ENCODE measurements around the gene DGLUCY.

The DGLUCY gene

GRCh38 chr14:91256661-91257060 is 142.8 kb downstream of the DGLUCY start:
- peaks cover 0 to 2% (median 0%) of the 10 kb centered on the region in 5 donors for H3K9me3 ChIP-seq (ENCODE audit: control insufficient read depth in 5 of 5, low read length in 5 of 5)
- H3K9ac ChIP-seq (ENCODE audit: low read length in 5 of 5), result no peak overlapping the region
- peaks cover 0 to 5% (median 0%) of the 10 kb centered on the region in 5 donors for H3K27me3 ChIP-seq (ENCODE audit: control insufficient read depth in 5 of 5, insufficient read depth in 4 of 5, low read length in 5 of 5)
- H3K4me3 ChIP-seq (ENCODE audit: low read depth in 1 of 5, low read length in 5 of 5), result no peak overlapping the region
- no peak overlapping the region for H3K27ac ChIP-seq (ENCODE audit: low read depth, low read length)
- H3K36me3 ChIP-seq (ENCODE audit: control insufficient read depth in 5 of 5, insufficient read depth in 5 of 5, low read length in 5 of 5), result no peaks in the 10 kb centered on the region
- peaks cover 1 to 18% (median 12%) of the 10 kb centered on the region in 5 donors for H3K4me1 ChIP-seq (ENCODE audit: control insufficient read depth in 5 of 5, insufficient read depth in 5 of 5, low read length in 5 of 5)

- H3K4me3 ChIP-seq (ENCODE audit: low read depth in 1 of 5, low read length in 5 of 5), result no peak overlapping the region
- no peaks in the 10 kb centered on the region for H3K36me3 ChIP-seq (ENCODE audit: control insufficient read depth in 5 of 5, insufficient read depth in 5 of 5, low read length in 5 of 5)
- H3K9me3 ChIP-seq (ENCODE audit: control insufficient read depth in 5 of 5, low read length in 5 of 5), result peaks cover 0 to 2% (median 0%) of the 10 kb centered on the region in 5 donors
- peaks cover 1 to 18% (median 12%) of the 10 kb centered on the region in 5 donors for H3K4me1 ChIP-seq (ENCODE audit: control insufficient read depth in 5 of 5, insufficient read depth in 5 of 5, low read length in 5 of 5)
- no peak overlapping the region for H3K27ac ChIP-seq (ENCODE audit: low read depth, low read length)
- H3K27me3 ChIP-seq (ENCODE audit: control insufficient read depth in 5 of 5, insufficient read depth in 4 of 5, low read length in 5 of 5), result peaks cover 0 to 5% (median 2%) of the 10 kb centered on the region in 5 donors
- H3K9ac ChIP-seq (ENCODE audit: low read length in 5 of 5), result no peak overlapping the region
Measured at GRCh38 chr14:91257328-91258010, 143.6 kb downstream of the DGLUCY start.

- no peak overlapping the region for H3K4me3 ChIP-seq (ENCODE audit: low read depth in 1 of 5, low read length in 5 of 5)
- H3K27ac ChIP-seq (ENCODE audit: low read depth, low read length), result no peak overlapping the region
- peaks cover 0 to 3% (median 2%) of the 10 kb centered on the region in 5 donors for H3K27me3 ChIP-seq (ENCODE audit: control insufficient read depth in 5 of 5, insufficient read depth in 4 of 5, low read length in 5 of 5)
- H3K9ac ChIP-seq (ENCODE audit: low read length in 5 of 5), result no peak overlapping the region
- peaks cover 0 to 2% (median 0%) of the 10 kb centered on the region in 5 donors for H3K9me3 ChIP-seq (ENCODE audit: control insufficient read depth in 5 of 5, low read length in 5 of 5)
- no peaks in the 10 kb centered on the region for H3K36me3 ChIP-seq (ENCODE audit: control insufficient read depth in 5 of 5, insufficient read depth in 5 of 5, low read length in 5 of 5)
- H3K4me1 ChIP-seq (ENCODE audit: control insufficient read depth in 5 of 5, insufficient read depth in 5 of 5, low read length in 5 of 5), result peaks cover 0 to 12% (median 6%) of the 10 kb centered on the region in 5 donors
Measured at GRCh38 chr14:91258011-91258618, 144.2 kb downstream of the DGLUCY start.

- no peak overlapping the region for H3K27ac ChIP-seq (ENCODE audit: low read depth, low read length)
- no peaks in the 10 kb centered on the region for H3K36me3 ChIP-seq (ENCODE audit: control insufficient read depth in 5 of 5, insufficient read depth in 5 of 5, low read length in 5 of 5)
- H3K9me3 ChIP-seq (ENCODE audit: control insufficient read depth in 5 of 5, low read length in 5 of 5), result peaks cover 0 to 2% (median 0%) of the 10 kb centered on the region in 5 donors
- H3K4me3 ChIP-seq (ENCODE audit: low read depth in 1 of 5, low read length in 5 of 5), result no peak overlapping the region
- H3K27me3 ChIP-seq (ENCODE audit: control insufficient read depth in 5 of 5, insufficient read depth in 4 of 5, low read length in 5 of 5), result peaks cover 3 to 10% (median 7%) of the 10 kb centered on the region in 5 donors
- peaks cover 0 to 9% (median 2%) of the 10 kb centered on the region in 5 donors for H3K4me1 ChIP-seq (ENCODE audit: control insufficient read depth in 5 of 5, insufficient read depth in 5 of 5, low read length in 5 of 5)
- H3K9ac ChIP-seq (ENCODE audit: low read length in 5 of 5), result no peak overlapping the region
Measured at GRCh38 chr14:91258876-91259275, 145.0 kb downstream of the DGLUCY start.

- peaks cover 0 to 2% (median 0%) of the 10 kb centered on the region in 5 donors for H3K9me3 ChIP-seq (ENCODE audit: control insufficient read depth in 5 of 5, low read length in 5 of 5)
- no peak overlapping the region for H3K27ac ChIP-seq (ENCODE audit: low read depth, low read length)
- no peak overlapping the region for H3K9ac ChIP-seq (ENCODE audit: low read length in 5 of 5)
- peaks cover 7 to 21% (median 14%) of the 10 kb centered on the region in 5 donors for H3K27me3 ChIP-seq (ENCODE audit: control insufficient read depth in 5 of 5, insufficient read depth in 4 of 5, low read length in 5 of 5)
- no peak overlapping the region for H3K4me3 ChIP-seq (ENCODE audit: low read depth in 1 of 5, low read length in 5 of 5)
- peaks cover 0 to 17% (median 9%) of the 10 kb centered on the region in 5 donors for H3K4me1 ChIP-seq (ENCODE audit: control insufficient read depth in 5 of 5, insufficient read depth in 5 of 5, low read length in 5 of 5)
- no peaks in the 10 kb centered on the region for H3K36me3 ChIP-seq (ENCODE audit: control insufficient read depth in 5 of 5, insufficient read depth in 5 of 5, low read length in 5 of 5)
Measured at GRCh38 chr14:91261115-91261514, 147.2 kb downstream of the DGLUCY start.

- peaks cover 7 to 21% (median 14%) of the 10 kb centered on the region in 5 donors for H3K27me3 ChIP-seq (ENCODE audit: control insufficient read depth in 5 of 5, insufficient read depth in 4 of 5, low read length in 5 of 5)
- H3K9ac ChIP-seq (ENCODE audit: low read length in 5 of 5), result no peak overlapping the region
- peaks cover 0 to 17% (median 9%) of the 10 kb centered on the region in 5 donors for H3K4me1 ChIP-seq (ENCODE audit: control insufficient read depth in 5 of 5, insufficient read depth in 5 of 5, low read length in 5 of 5)
- no peaks in the 10 kb centered on the region for H3K36me3 ChIP-seq (ENCODE audit: control insufficient read depth in 5 of 5, insufficient read depth in 5 of 5, low read length in 5 of 5)
- peaks cover 0 to 2% (median 0%) of the 10 kb centered on the region in 5 donors for H3K9me3 ChIP-seq (ENCODE audit: control insufficient read depth in 5 of 5, low read length in 5 of 5)
- no peak overlapping the region for H3K4me3 ChIP-seq (ENCODE audit: low read depth in 1 of 5, low read length in 5 of 5)
- H3K27ac ChIP-seq (ENCODE audit: low read depth, low read length), result no peak overlapping the region
Measured at GRCh38 chr14:91261986-91262549, 148.2 kb downstream of the DGLUCY start.

- Histone ChIP-seq H3K4me1 (ENCODE audit: control insufficient read depth in 5 of 5, insufficient read depth in 5 of 5, low read length in 5 of 5) (peaks cover 0 to 13% (median 9%) of the 10 kb centered on the region in 5 donors), H3K9me3 (ENCODE audit: control insufficient read depth in 5 of 5, low read length in 5 of 5) (peaks cover 0 to 2% (median 0%) of the 10 kb centered on the region in 5 donors), H3K27me3 (ENCODE audit: control insufficient read depth in 5 of 5, insufficient read depth in 4 of 5, low read length in 5 of 5) (peaks cover 4 to 23% (median 16%) of the 10 kb centered on the region in 5 donors), H3K4me3 (ENCODE audit: low read depth in 1 of 5, low read length in 5 of 5) (no peak overlapping the region), H3K9ac (ENCODE audit: low read length in 5 of 5) (no peak overlapping the region), H3K36me3 (ENCODE audit: control insufficient read depth in 5 of 5, insufficient read depth in 5 of 5, low read length in 5 of 5) (no peaks in the 10 kb centered on the region), H3K27ac (ENCODE audit: low read depth, low read length) (no peak overlapping the region)
Measured at GRCh38 chr14:91263329-91263728, 149.5 kb downstream of the DGLUCY start.

- peak overlapping the region in 3 of 5 donors; percentile 16 to 53 (median 48) for H3K9ac ChIP-seq (ENCODE audit: low read length in 5 of 5)
Measured at GRCh38 chr14:91264151-91265150, 150.6 kb downstream of the DGLUCY start.

GRCh38 chr14:91265404-91265803 is 151.5 kb downstream of the DGLUCY start:
- H3K27me3 ChIP-seq (ENCODE audit: control insufficient read depth in 5 of 5, insufficient read depth in 4 of 5, low read length in 5 of 5), result peaks cover 4 to 23% (median 15%) of the 10 kb centered on the region in 5 donors
- no peaks in the 10 kb centered on the region for H3K36me3 ChIP-seq (ENCODE audit: control insufficient read depth in 5 of 5, insufficient read depth in 5 of 5, low read length in 5 of 5)
- no peak overlapping the region for H3K9ac ChIP-seq (ENCODE audit: low read length in 5 of 5)
- peaks cover 0 to 2% (median 0%) of the 10 kb centered on the region in 5 donors for H3K9me3 ChIP-seq (ENCODE audit: control insufficient read depth in 5 of 5, low read length in 5 of 5)
- H3K4me1 ChIP-seq (ENCODE audit: control insufficient read depth in 5 of 5, insufficient read depth in 5 of 5, low read length in 5 of 5), result peaks cover 8 to 25% (median 21%) of the 10 kb centered on the region in 5 donors
- H3K4me3 ChIP-seq (ENCODE audit: low read depth in 1 of 5, low read length in 5 of 5), result no peak overlapping the region
- H3K27ac ChIP-seq (ENCODE audit: low read depth, low read length), result no peak overlapping the region

More at GRCh38 chr14:91264151-91265150, 150.6 kb downstream of the DGLUCY start:
- Histone ChIP-seq H3K9me3 (ENCODE audit: control insufficient read depth in 5 of 5, low read length in 5 of 5) (peaks cover 0 to 2% (median 0%) of the 10 kb centered on the region in 5 donors), H3K27ac (ENCODE audit: low read depth, low read length) (no peak overlapping the region), H3K27me3 (ENCODE audit: control insufficient read depth in 5 of 5, insufficient read depth in 4 of 5, low read length in 5 of 5) (peaks cover 4 to 23% (median 15%) of the 10 kb centered on the region in 5 donors), H3K4me3 (ENCODE audit: low read depth in 1 of 5, low read length in 5 of 5) (peak overlapping the region in 4 of 5 donors; percentile 50 to 65 (median 60)), H3K4me1 (ENCODE audit: control insufficient read depth in 5 of 5, insufficient read depth in 5 of 5, low read length in 5 of 5) (peaks cover 2 to 18% (median 14%) of the 10 kb centered on the region in 5 donors), H3K36me3 (ENCODE audit: control insufficient read depth in 5 of 5, insufficient read depth in 5 of 5, low read length in 5 of 5) (no peaks in the 10 kb centered on the region)

Measured in subcutaneous abdominal adipose tissue (tissue), 5 donors.